Measurements from ENCODE around the gene DNAH5. TPM values are rescaled to one million over a fixed set of nuclear protein-coding genes. Genes with fewer than 3 reads are reported as not detected.

DNAH5 gene
- total RNA-seq, 1 donor from 2014 or later, result not detected

- POLR2A ChIA-PET, result no interaction called here
- peaks cover 5% of the 10 kb centered on the region for H3K9me3 Mint-ChIP-seq
Observed at GRCh38 chr5:13658761-13659160, 285.7 kb downstream of the DNAH5 start.

GRCh38 chr5:13658152-13658551 is 286.3 kb downstream of the DNAH5 start:
- Mint-ChIP-seq H3K27ac (no peak overlapping the region), H3K27me3 (no peaks in the 10 kb centered on the region), H3K4me3 (no peak overlapping the region), H3K4me1 (no peaks in the 10 kb centered on the region), H3K36me3 (ENCODE audit: low read depth) (no peaks in the 10 kb centered on the region), H3K9me3 (peaks cover 5% of the 10 kb centered on the region)
- TF ChIP-seq CTCF (IDR thresholded peaks at IDR 0.05), result no peak
- intact Hi-C loops (cut with micrococcal nuclease), result no loop called here
- ChIA-PET POLR2A (no interaction called here), CTCF (no interaction called here)
- DNase-seq, result no peak
- no peak for ATAC-seq (ENCODE audit: low read depth)

More at GRCh38 chr5:13658761-13659160, 285.7 kb downstream of the DNAH5 start:
- Mint-ChIP-seq H3K27me3 (no peaks in the 10 kb centered on the region), H3K27ac (no peak overlapping the region), H3K4me1 (no peaks in the 10 kb centered on the region), H3K36me3 (ENCODE audit: low read depth) (no peaks in the 10 kb centered on the region), H3K4me3 (no peak overlapping the region)
- no peak for ATAC-seq (ENCODE audit: low read depth)
- CTCF ChIA-PET, result no interaction called here
- no peak for TF ChIP-seq CTCF (IDR thresholded peaks at IDR 0.05)
- DNase-seq, result no peak
- intact Hi-C loops (cut with micrococcal nuclease), result no loop called here

GRCh38 chr5:13653709-13654108 is 290.8 kb downstream of the DNAH5 start:
- ChIA-PET POLR2A (no interaction called here), CTCF (no interaction called here)
- Mint-ChIP-seq H3K27ac (no peak overlapping the region), H3K4me3 (no peak overlapping the region), H3K36me3 (ENCODE audit: low read depth) (no peaks in the 10 kb centered on the region), H3K27me3 (no peaks in the 10 kb centered on the region), H3K4me1 (no peaks in the 10 kb centered on the region), H3K9me3 (peaks cover 10% of the 10 kb centered on the region)
- DNase-seq (no peak), ATAC-seq (ENCODE audit: low read depth) (no peak)
- intact Hi-C loops (cut with micrococcal nuclease), result no loop called here
- no peak for TF ChIP-seq CTCF (IDR thresholded peaks at IDR 0.05)

GRCh38 chr5:13649656-13650055 is 294.8 kb downstream of the DNAH5 start:
- peaks cover 5% of the 10 kb centered on the region for H3K9me3 Mint-ChIP-seq
- H3K4me3 Mint-ChIP-seq, result no peak overlapping the region
- TF ChIP-seq CTCF (IDR thresholded peaks at IDR 0.05), result no peak
- no peaks in the 10 kb centered on the region for H3K27me3 Mint-ChIP-seq
- no peak overlapping the region for H3K27ac Mint-ChIP-seq
- H3K4me1 Mint-ChIP-seq, result no peaks in the 10 kb centered on the region
- POLR2A ChIA-PET, result no interaction called here
- CTCF ChIA-PET, result no interaction called here
- intact Hi-C loops (cut with micrococcal nuclease), result no loop called here
- ATAC-seq (ENCODE audit: low read depth) (no peak), DNase-seq (no peak)
- H3K36me3 Mint-ChIP-seq (ENCODE audit: low read depth), result no peaks in the 10 kb centered on the region

- Mint-ChIP-seq H3K4me3 (no peak overlapping the region), H3K9me3 (peaks cover 5% of the 10 kb centered on the region), H3K4me1 (no peaks in the 10 kb centered on the region), H3K36me3 (ENCODE audit: low read depth) (no peaks in the 10 kb centered on the region), H3K27ac (no peak overlapping the region), H3K27me3 (no peaks in the 10 kb centered on the region)
- TF ChIP-seq CTCF (IDR thresholded peaks at IDR 0.05), result no peak
- DNase-seq (no peak), ATAC-seq (ENCODE audit: low read depth) (no peak)
- ChIA-PET CTCF (no interaction called here), POLR2A (no interaction called here)
- intact Hi-C loops (cut with micrococcal nuclease), result no loop called here
Observed at GRCh38 chr5:13648822-13649221, 295.7 kb downstream of the DNAH5 start.

Data from activated B cell treated with CpG ODN at 0.5 μM for 24 hours (primary cell).